PC-3 (cell line): ENCODE results near the gene SRSF12.

Experiments used
- CTCF ChIP-seq: fragments of 300-600 bp; sonication (generic); conservative IDR thresholded peaks from 2 replicates; pipeline ENCODE4 v1.5.1; 2017; ENCODE audit warnings: antibody characterized with exemption, low read depth, mild to moderate bottlenecking, low read length
- EZH2 ChIP-seq: fragments of 300-600 bp; sonication (generic); IDR thresholded peaks from one replicate; pipeline ENCODE4 v1.6.1; 2017; ENCODE audit warnings: antibody characterized with exemption, mild to moderate bottlenecking, low read length; ENCODE audit not compliant: unreplicated experiment

- TF ChIP-seq CTCF (no peak), EZH2 (no peak)
Observed at GRCh38 chr6:89118931-89119330, 1.1 kb upstream of the SRSF12 start.
